B cell (primary cell): Measurements from ENCODE around the gene LLPH. TPM values are rescaled to one million over a fixed set of nuclear protein-coding genes. Genes with fewer than 3 reads are reported as not detected.

Experiments used
- ATAC-seq: fragments of 200-7000 bp; cut with Tn5 transposase; one replicate; pipeline ENCODE4 v1.10.0; 2021; ENCODE audit warnings: low read depth, mild to moderate bottlenecking, moderate number of reproducible peaks, moderate library complexity
- CTCF ChIA-PET: fragments of 350-600 bp; sonication (Branson Sonifier 250); formaldehyde crosslinking; loops from one replicate; lab custom pipeline; 2021; ENCODE audit warnings: antibody characterized with exemption, inconsistent platforms; lab: Charles Lee
- POLR2A ChIA-PET: fragments of 350-600 bp; sonication (Branson Sonifier 250); formaldehyde crosslinking; loops from one replicate; lab custom pipeline; 2021; ENCODE audit warnings: antibody characterized with exemption; lab: Charles Lee
- DNase-seq: peaks from one replicate; pipeline ENCODE4 v3.0.0; 2013
- H2AFZ ChIP-seq: 2 replicates; pipeline ENCODE4 v1.6.1; 2012; ENCODE audit warnings: mild to moderate bottlenecking, low read depth, low read length; ENCODE audit not compliant: insufficient read depth, poor library complexity, severe bottlenecking
- H3K27ac ChIP-seq, 2 donors: 1 replicate in 1 of 2; 2 replicates in 1 of 2; pipeline ENCODE4 v1.5.1; 2012 to 2013; ENCODE audit warnings: low read length in 2 of 2, mild to moderate bottlenecking in 2 of 2, moderate library complexity in 1 of 2
- H3K27me3 ChIP-seq, 4 experiments: fragments of 200-600 bp in 1 of 4; sonication (generic) in 1 of 4; replicated peaks in 1 of 4; 1 replicate in 2 of 4; 2 replicates in 2 of 4; pipeline versions ENCODE4 v1.6.1 to v1.7.0; 2013 to 2016; ENCODE audit warnings: low read length in 3 of 4, mild to moderate bottlenecking in 2 of 4, mixed read lengths in 1 of 4, moderate library complexity in 1 of 4; ENCODE audit not compliant: insufficient read depth in 4 of 4, control insufficient read depth in 3 of 4; ENCODE audit errors: control extremely low read depth in 1 of 4
- H3K36me3 ChIP-seq, 2 experiments: replicated peaks in 1 of 2; 1 replicate in 1 of 2; 2 replicates in 1 of 2; pipeline versions ENCODE4 v1.6.1 to v1.7.1; 2013; ENCODE audit warnings: low read length in 1 of 2; ENCODE audit not compliant: insufficient read depth in 2 of 2, control insufficient read depth in 1 of 2; ENCODE audit errors: control extremely low read depth in 1 of 2, extremely low read depth in 1 of 2
- H3K4me1 ChIP-seq, 2 donors: fragments of 200-600 bp in 1 of 2; sonication (generic) in 1 of 2; 1 replicate in 1 of 2; 2 replicates in 1 of 2; pipeline versions ENCODE4 v1.5.1 to v1.6.1; 2013 to 2017; ENCODE audit warnings: low read length in 2 of 2; ENCODE audit not compliant: control insufficient read depth in 2 of 2, insufficient read depth in 2 of 2
- H3K4me2 ChIP-seq: replicated peaks from 2 replicates; pipeline ENCODE3; 2012; ENCODE audit warnings: mild to moderate bottlenecking, low read depth, low read length; ENCODE audit not compliant: poor library complexity, severe bottlenecking
- H3K4me3 ChIP-seq, 5 experiments: fragments of 200-600 bp in 1 of 5; sonication (generic) in 1 of 5; 1 replicate in 3 of 5; 2 replicates in 2 of 5; pipeline versions ENCODE4 v1.5.1 to v1.7.0; 2011 to 2016; ENCODE audit warnings: low read length in 4 of 5, mild to moderate bottlenecking in 4 of 5, low read depth in 2 of 5, control low read depth in 1 of 5, moderate library complexity in 1 of 5; ENCODE audit not compliant: insufficient read depth in 1 of 5; ENCODE audit errors: control extremely low read depth in 1 of 5, extremely low read depth in 1 of 5
- H3K79me2 ChIP-seq: fragments of 200-600 bp; sonication (generic); one replicate; pipeline ENCODE4 v1.6.0; 2016; ENCODE audit warnings: low read length; ENCODE audit not compliant: control insufficient read depth, insufficient read depth
- H3K9ac ChIP-seq: fragments of 200-600 bp; sonication (generic); 2 replicates; pipeline ENCODE4 v1.6.1; 2017; ENCODE audit warnings: mild to moderate bottlenecking, low read length, moderate library complexity
- H3K9me3 ChIP-seq, 3 donors: one replicate each; pipeline versions ENCODE4 v1.6.1 to v1.7.1; 2013; ENCODE audit warnings: low read length in 2 of 3; ENCODE audit not compliant: control insufficient read depth in 2 of 3, insufficient read depth in 1 of 3; ENCODE audit errors: control extremely low read depth in 1 of 3
- H4K20me1 ChIP-seq: 2 replicates; pipeline ENCODE4 v1.6.0; 2012; ENCODE audit warnings: mild to moderate bottlenecking, low read length; ENCODE audit not compliant: insufficient read depth, control insufficient read depth, poor library complexity, severe bottlenecking
- H3K27ac Mint-ChIP-seq: one replicate; pipeline ENCODE4 v1.8.0; 2021; ENCODE audit warnings: mixed read lengths
- H3K27me3 Mint-ChIP-seq: one replicate; pipeline ENCODE4 v1.8.0; 2021; ENCODE audit warnings: mixed read lengths
- H3K4me1 Mint-ChIP-seq: one replicate; pipeline ENCODE4 v1.8.0; 2021; ENCODE audit warnings: mixed read lengths
- H3K4me3 Mint-ChIP-seq: one replicate; pipeline ENCODE4 v1.8.0; 2021; ENCODE audit warnings: mixed read lengths
- H3K9me3 Mint-ChIP-seq: one replicate; pipeline ENCODE4 v1.8.0; 2022; ENCODE audit warnings: mixed read lengths; ENCODE audit not compliant: insufficient read depth
- CTCF ChIP-seq: fragments of 200-600 bp; IDR thresholded peaks from one replicate; pipeline ENCODE4 v1.8.0; 2022; ENCODE audit warnings: antibody characterized with exemption, mild to moderate bottlenecking
- EZH2 ChIP-seq: IDR thresholded peaks from 2 replicates; pipeline ENCODE4 v1.6.1; 2012; ENCODE audit warnings: borderline replicate concordance, low read depth, mild to moderate bottlenecking, moderate library complexity, low read length; ENCODE audit not compliant: insufficient read depth, poor library complexity, severe bottlenecking
- WGBS: methylation state at CpG from one replicate; pipeline ENCODE4 v1.1.5; 2013; ENCODE audit warnings: missing lambda C conversion rate; ENCODE audit not compliant: insufficient coverage; 5-methylcytosine and 5-hydroxymethylcytosine counted together
- intact Hi-C: fragments of 100-400 bp; cut with micrococcal nuclease; formaldehyde crosslinking; loops from one replicate; pipeline ENCODE4 v1.10.0; 2022
- polyA plus RNA-seq: library from polyadenylated mRNA; depleted of rRNA; stranded (reverse); fragments of >200 nt; gene quantifications from 2 replicates; pipeline ENCODE4 v1.2.3, GENCODE V29; 2012
- total RNA-seq, 2 donors: library from RNA; stranded (reverse); fragments of 120-200 nt in 1 of 2; gene quantifications; 1 replicate in 1 of 2; 2 replicates in 1 of 2; pipeline versions ENCODE4 v1.2.3 to v1.2.4, GENCODE V29; 2013 to 2022

Gene LLPH
- total and polyA plus RNA-seq, 2 donors (not counting 1 experiment from before 2014, with no cell fraction given) = 2.1 to 23.4 TPM

GRCh38 chr12:66066929-66067523, 63.5 kb downstream of the LLPH start:
- H3K4me3 ChIP-seq = no peak overlapping the region
- H3K4me1 Mint-ChIP-seq = peaks cover 17% of the 10 kb centered on the region
- 40% methylated on average over 1 of the region's 3 CpGs for WGBS

More at GRCh38 chr12:66066929-66067523, 63.5 kb downstream of the LLPH start:
- intact Hi-C loops = no loop called here
- no peaks in the 10 kb centered on the region for H3K9me3 Mint-ChIP-seq
- H3K4me2 ChIP-seq = no peak overlapping the region
- peak; percentile 22 for DNase-seq
- peaks cover 16 to 20% of the 10 kb centered on the region in 2 donors for H3K4me1 ChIP-seq
- peaks cover 0 to 6% (median 0%) of the 10 kb centered on the region in 4 experiments for H3K27me3 ChIP-seq
- no peaks in the 10 kb centered on the region for H3K79me2 ChIP-seq
- no peak overlapping the region for H3K9ac ChIP-seq
- no peak overlapping the region for H2AFZ ChIP-seq
- H3K27ac ChIP-seq = no peak overlapping the region
- no peak for TF ChIP-seq EZH2
- no peak for TF ChIP-seq CTCF
- POLR2A ChIA-PET = no interaction called here
- H3K27me3 Mint-ChIP-seq = peaks cover 21% of the 10 kb centered on the region
- H3K4me3 Mint-ChIP-seq = no peak overlapping the region
- no peaks in the 10 kb centered on the region for H3K36me3 ChIP-seq
- peaks cover 0 to 6% (median 2%) of the 10 kb centered on the region in 3 donors for H3K9me3 ChIP-seq
- no peaks in the 10 kb centered on the region for H4K20me1 ChIP-seq
- CTCF ChIA-PET = no interaction called here
- ATAC-seq = no peak
- no peak overlapping the region for H3K27ac Mint-ChIP-seq

Other genes starting within 250 kb of the LLPH start
- gene TMBIM4, start 39.2 kb upstream of the LLPH start, total RNA-seq = 85.6 and 88.1 TPM in 2 replicates
- gene TMBIM4, start 39.2 kb upstream of the LLPH start, polyA plus RNA-seq = 85.1 and 108 TPM in 2 replicates
- gene IRAK3, start 58.5 kb upstream of the LLPH start, total RNA-seq = 3.9 and 4.2 TPM in 2 replicates
- 4.3 and 6.1 TPM in 2 replicates for gene IRAK3, start 58.5 kb upstream of the LLPH start, polyA plus RNA-seq
- gene HELB, start 171.7 kb upstream of the LLPH start, total RNA-seq = 10.0 and 11.8 TPM in 2 replicates
- gene HELB, start 171.7 kb upstream of the LLPH start, polyA plus RNA-seq = 2.4 and 3.7 TPM in 2 replicates